K562 (cell line): Measurements from ENCODE around the gene ADGRG1.

Experiments
- HIVEP1 ChIP-seq: fragments of 250-450 bp; sonication (Bioruptor Pico); IDR thresholded peaks from 2 replicates; pipeline ENCODE4 v1.4.0; 2020; ENCODE audit warnings: mild to moderate bottlenecking
- MAFF ChIP-seq: IDR thresholded peaks from 2 replicates; pipeline ENCODE4 v1.6.1; 2012; ENCODE audit warnings: low read length, improper control_type of control experiment
- TF ChIP-seq, protein P1 (sequence below), 2 experiments: fragments of 450-650 bp in 1 of 2; sonication (generic) in 1 of 2; formaldehyde crosslinking in 1 of 2; IDR thresholded peaks in 1 of 2; conservative IDR thresholded peaks in 1 of 2; 2 replicates each; pipeline versions ENCODE4 v1.6.1 to v1.8.1; 2016 to 2023; ENCODE audit warnings: mild to moderate bottlenecking in 2 of 2, moderate library complexity in 2 of 2, inconsistent platforms in 1 of 2, missing genetic modification reagents in 1 of 2
- TF ChIP-seq, protein P2 (sequence below): fragments of 200-400 bp; formaldehyde crosslinking; IDR thresholded peaks from 2 replicates; pipeline ENCODE4 v1.6.1; 2017; ENCODE audit warnings: mild to moderate bottlenecking, low read depth, low read length, moderate library complexity

DNA sequence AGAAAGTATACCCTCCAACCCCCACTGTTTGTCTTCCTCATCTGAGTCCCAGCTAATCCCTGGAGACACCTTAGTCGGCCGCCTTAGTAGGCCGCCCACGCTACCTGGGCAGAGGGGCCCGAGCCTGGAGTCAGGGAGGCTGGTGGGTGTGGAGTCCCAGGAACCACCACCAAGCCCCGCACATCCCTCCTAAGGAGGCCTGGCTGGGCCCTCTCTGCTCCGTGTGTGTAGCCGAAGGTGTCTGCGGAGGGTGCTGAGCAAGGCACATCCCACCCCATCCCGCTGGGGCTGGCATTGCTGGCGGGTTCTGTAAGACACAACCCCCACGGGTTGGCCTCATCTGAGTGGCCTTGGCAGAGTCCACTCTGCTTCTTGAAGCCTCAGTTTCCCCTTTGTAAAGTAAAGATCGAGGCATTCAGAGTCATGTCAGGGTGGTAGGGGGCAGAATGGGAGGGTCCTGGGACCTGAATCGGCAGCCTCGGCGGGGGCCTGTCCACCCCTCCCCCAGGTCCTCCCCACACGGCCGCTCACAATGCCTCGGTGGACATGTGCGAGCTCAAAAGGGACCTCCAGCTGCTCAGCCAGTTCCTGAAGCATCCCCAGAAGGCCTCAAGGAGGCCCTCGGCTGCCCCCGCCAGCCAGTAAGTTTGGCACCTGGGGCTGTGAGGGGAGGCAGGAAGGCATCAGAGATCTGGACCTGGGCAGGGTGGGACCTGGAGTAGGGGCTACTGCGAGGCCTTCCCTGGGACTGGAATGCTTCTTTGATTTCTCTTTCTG lies 24.5 kb downstream of the ADGRG1 start:
- TF ChIP-seq MAFF = no peak
- TF ChIP-seq, protein P1, sequence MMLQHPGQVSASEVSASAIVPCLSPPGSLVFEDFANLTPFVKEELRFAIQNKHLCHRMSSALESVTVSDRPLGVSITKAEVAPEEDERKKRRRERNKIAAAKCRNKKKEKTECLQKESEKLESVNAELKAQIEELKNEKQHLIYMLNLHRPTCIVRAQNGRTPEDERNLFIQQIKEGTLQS (IDR thresholded peaks at IDR 0.05) = no peak
- TF ChIP-seq, protein P1 (CRISPR knock-in tag; conservative IDR thresholded peaks at IDR 0.05) = no peak
- TF ChIP-seq HIVEP1 (CRISPR knock-in tag) = no peak
- TF ChIP-seq, protein P2, sequence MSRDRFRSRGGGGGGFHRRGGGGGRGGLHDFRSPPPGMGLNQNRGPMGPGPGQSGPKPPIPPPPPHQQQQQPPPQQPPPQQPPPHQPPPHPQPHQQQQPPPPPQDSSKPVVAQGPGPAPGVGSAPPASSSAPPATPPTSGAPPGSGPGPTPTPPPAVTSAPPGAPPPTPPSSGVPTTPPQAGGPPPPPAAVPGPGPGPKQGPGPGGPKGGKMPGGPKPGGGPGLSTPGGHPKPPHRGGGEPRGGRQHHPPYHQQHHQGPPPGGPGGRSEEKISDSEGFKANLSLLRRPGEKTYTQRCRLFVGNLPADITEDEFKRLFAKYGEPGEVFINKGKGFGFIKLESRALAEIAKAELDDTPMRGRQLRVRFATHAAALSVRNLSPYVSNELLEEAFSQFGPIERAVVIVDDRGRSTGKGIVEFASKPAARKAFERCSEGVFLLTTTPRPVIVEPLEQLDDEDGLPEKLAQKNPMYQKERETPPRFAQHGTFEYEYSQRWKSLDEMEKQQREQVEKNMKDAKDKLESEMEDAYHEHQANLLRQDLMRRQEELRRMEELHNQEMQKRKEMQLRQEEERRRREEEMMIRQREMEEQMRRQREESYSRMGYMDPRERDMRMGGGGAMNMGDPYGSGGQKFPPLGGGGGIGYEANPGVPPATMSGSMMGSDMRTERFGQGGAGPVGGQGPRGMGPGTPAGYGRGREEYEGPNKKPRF = no peak
